Measurements from ENCODE around the gene HAX1.

The HAX1 gene

DNA sequence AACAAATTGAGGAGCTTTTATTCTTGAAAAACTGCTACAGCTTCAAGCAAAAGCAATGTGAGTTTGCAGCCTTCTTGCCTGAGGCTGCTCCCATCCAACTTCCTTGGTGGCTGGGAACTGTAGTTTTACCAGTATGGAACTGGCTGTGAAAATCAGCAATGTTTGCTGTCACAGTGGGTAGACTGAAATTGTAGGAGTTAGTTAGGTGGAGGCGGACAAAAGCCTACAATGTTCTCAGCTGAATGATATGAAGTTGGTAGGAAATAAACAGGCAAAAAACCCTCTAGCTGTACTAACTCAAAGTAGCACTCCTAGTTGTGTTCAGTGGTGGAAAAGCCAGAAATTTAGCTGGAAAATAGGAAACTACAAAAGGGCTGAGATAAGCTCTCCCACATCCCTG, 18.5 kb downstream of the HAX1 start:
- TF ChIP-seq EP300 (IDR thresholded peaks at IDR 0.05; ENCODE audit: borderline replicate concordance) (no peak), TCF12 (IDR thresholded peaks at IDR 0.05; ENCODE audit: low read depth) (no peak), NFIC (IDR thresholded peaks at IDR 0.05) (no peak), ZBTB7A (IDR thresholded peaks at IDR 0.05; ENCODE audit: low read depth) (no peak), CEBPB (IDR thresholded peaks at IDR 0.05) (no peak), TAF1 (IDR thresholded peaks at IDR 0.05; ENCODE audit: low read depth) (no peak), EGR1 (IDR thresholded peaks at IDR 0.05) (no peak), YY1 (IDR thresholded peaks at IDR 0.05; ENCODE audit: low read depth) (no peak), TEAD4 (IDR thresholded peaks at IDR 0.05) (no peak), CREB1 (IDR thresholded peaks at IDR 0.05; ENCODE audit: low read depth) (no peak), FOXM1 (IDR thresholded peaks at IDR 0.05; ENCODE audit: borderline replicate concordance, low read depth) (no peak), RAD21 (IDR thresholded peaks at IDR 0.05; ENCODE audit: low read depth) (no peak)
- TF ChIP-seq, protein P1, sequence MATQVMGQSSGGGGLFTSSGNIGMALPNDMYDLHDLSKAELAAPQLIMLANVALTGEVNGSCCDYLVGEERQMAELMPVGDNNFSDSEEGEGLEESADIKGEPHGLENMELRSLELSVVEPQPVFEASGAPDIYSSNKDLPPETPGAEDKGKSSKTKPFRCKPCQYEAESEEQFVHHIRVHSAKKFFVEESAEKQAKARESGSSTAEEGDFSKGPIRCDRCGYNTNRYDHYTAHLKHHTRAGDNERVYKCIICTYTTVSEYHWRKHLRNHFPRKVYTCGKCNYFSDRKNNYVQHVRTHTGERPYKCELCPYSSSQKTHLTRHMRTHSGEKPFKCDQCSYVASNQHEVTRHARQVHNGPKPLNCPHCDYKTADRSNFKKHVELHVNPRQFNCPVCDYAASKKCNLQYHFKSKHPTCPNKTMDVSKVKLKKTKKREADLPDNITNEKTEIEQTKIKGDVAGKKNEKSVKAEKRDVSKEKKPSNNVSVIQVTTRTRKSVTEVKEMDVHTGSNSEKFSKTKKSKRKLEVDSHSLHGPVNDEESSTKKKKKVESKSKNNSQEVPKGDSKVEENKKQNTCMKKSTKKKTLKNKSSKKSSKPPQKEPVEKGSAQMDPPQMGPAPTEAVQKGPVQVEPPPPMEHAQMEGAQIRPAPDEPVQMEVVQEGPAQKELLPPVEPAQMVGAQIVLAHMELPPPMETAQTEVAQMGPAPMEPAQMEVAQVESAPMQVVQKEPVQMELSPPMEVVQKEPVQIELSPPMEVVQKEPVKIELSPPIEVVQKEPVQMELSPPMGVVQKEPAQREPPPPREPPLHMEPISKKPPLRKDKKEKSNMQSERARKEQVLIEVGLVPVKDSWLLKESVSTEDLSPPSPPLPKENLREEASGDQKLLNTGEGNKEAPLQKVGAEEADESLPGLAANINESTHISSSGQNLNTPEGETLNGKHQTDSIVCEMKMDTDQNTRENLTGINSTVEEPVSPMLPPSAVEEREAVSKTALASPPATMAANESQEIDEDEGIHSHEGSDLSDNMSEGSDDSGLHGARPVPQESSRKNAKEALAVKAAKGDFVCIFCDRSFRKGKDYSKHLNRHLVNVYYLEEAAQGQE (IDR thresholded peaks at IDR 0.05; ENCODE audit: low read depth), result no peak
- TF ChIP-seq, protein P2, sequence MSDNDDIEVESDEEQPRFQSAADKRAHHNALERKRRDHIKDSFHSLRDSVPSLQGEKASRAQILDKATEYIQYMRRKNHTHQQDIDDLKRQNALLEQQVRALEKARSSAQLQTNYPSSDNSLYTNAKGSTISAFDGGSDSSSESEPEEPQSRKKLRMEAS (IDR thresholded peaks at IDR 0.05), result no peak
- TF ChIP-seq, protein P3, sequence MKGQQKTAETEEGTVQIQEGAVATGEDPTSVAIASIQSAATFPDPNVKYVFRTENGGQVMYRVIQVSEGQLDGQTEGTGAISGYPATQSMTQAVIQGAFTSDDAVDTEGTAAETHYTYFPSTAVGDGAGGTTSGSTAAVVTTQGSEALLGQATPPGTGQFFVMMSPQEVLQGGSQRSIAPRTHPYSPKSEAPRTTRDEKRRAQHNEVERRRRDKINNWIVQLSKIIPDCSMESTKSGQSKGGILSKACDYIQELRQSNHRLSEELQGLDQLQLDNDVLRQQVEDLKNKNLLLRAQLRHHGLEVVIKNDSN (IDR thresholded peaks at IDR 0.05), result no peak

DNA sequence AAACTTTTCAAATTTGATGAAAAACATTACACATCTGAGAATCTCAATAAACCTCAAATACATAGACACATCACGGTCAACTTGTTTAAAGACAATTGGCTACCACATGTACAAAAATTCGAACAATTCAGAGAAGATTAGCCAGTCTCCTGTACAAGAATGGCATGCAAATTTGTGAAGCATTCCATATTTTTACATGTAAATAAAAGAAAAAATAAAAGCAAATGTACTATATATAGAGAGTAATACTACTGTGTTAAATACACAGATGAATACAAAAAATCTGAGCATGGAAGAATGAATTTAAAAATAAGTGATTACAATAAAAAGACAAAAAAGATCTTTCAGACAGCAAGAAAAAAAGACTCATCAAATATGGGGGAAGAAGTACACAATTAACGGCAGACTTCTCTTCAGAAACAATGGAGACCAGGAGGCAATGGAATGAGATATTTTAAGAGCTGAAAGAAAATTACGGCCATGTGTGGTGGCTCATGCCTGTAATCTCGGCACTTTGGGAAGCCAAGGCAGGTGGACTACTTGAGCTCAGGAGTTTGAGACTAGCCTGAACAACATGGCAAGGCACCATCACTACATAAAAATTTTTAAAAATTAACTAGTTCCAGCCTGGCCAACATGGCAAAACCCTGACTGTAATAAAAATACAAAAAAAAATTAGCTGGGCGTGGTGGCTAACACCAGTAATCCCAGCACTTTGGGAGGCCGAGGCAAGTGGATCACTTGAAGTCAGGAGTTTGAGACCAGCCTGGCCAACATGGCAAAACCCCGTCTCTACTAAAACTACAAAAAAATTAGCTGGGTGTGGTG, 23.2 kb downstream of the HAX1 start:
- TF ChIP-seq TEAD4 (IDR thresholded peaks at IDR 0.05) (no peak), EGR1 (IDR thresholded peaks at IDR 0.05) (no peak)
- TF ChIP-seq, protein P1 (IDR thresholded peaks at IDR 0.05; ENCODE audit: low read depth), result no peak
- TF ChIP-seq, protein P2 (IDR thresholded peaks at IDR 0.05), result no peak
- TF ChIP-seq, protein P3 (IDR thresholded peaks at IDR 0.05), result peak; percentile 11; the same call in 1 of the 2 replicates

DNA sequence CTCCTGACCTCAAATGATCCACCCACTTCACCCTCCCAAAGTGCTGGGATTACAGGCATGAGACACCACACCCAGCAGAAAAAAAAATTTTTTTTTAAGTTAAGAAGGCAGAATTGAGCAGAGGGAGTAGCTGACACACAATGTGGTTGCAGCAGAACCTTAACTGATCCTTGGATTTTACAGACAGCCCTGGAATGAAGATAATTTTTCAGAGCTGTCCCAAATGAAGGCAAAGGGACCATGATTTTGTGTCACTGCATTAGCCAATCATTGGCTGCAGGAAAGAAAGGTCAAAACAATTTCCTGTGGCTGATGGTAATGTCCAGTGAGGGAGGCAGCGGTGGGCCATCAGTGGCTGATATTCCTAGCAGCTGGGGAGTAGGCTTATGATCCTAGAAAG, 29.2 kb downstream of the HAX1 start:
- TF ChIP-seq NFIC (IDR thresholded peaks at IDR 0.05), result no peak

DNA sequence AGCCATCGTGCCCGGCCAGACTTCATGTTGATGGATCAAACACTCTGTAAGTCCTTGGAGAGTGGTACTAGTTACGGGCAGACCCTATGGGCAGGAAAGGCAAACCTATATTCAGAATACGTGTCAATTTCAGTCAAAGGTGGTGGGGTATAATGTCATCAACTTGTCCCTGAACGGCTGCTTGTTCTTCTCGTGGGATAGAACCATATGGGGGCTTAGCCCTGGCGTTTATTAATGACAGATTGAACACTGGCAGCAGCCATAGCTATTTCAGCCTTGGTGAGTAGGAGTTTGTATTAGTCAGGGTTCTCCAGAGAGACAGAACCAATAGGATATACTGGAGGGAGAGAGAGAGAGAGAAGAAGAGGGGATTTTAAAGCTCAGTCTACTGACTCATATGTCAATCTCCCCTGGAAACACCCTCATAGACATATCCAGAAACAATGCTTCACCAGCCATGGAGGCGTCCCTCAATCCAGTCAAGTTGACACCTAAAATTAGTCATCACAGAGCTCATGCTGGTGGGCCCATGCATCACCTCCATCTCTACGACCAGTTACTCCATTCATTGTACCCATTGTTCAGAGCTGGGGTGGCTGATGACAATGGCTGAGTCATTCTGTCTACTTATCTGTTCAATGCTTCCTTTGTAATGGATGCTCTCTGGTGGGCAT, 32.4 kb downstream of the HAX1 start:
- TF ChIP-seq ZBTB7A (IDR thresholded peaks at IDR 0.05; ENCODE audit: low read depth), result no peak
- TF ChIP-seq RAD21 (IDR thresholded peaks at IDR 0.05; ENCODE audit: low read depth), result no peak
- TF ChIP-seq, protein P3 (IDR thresholded peaks at IDR 0.05), result no peak
- no peak for TF ChIP-seq YY1 (IDR thresholded peaks at IDR 0.05; ENCODE audit: low read depth)
- no peak for TF ChIP-seq NFIC (IDR thresholded peaks at IDR 0.05)
- TF ChIP-seq EGR1 (IDR thresholded peaks at IDR 0.05), result no peak
- TF ChIP-seq TEAD4 (IDR thresholded peaks at IDR 0.05), result no peak
- TF ChIP-seq EP300 (IDR thresholded peaks at IDR 0.05; ENCODE audit: borderline replicate concordance), result no peak
- TF ChIP-seq CREB1 (IDR thresholded peaks at IDR 0.05; ENCODE audit: low read depth), result no peak
- no peak for TF ChIP-seq TAF1 (IDR thresholded peaks at IDR 0.05; ENCODE audit: low read depth)
- TF ChIP-seq, protein P1 (IDR thresholded peaks at IDR 0.05; ENCODE audit: low read depth), result no peak

All from Ishikawa (cell line).